KBM-7 (cell line): ENCODE results near the gene TICAM2.
"Not testable (repeated sequence)": the region's sequence is repeated elsewhere in the genome, so short reads cannot be mapped to it uniquely, and the experiment has no call there.

ENCODE experiments used
- DNase-seq: peaks from one replicate; pipeline ENCODE4 v3.0.0-alpha.2; 2015
- in situ Hi-C: fragments of 300-500 bp; cut with MboI; formaldehyde crosslinking; loops from 2 replicates; pipeline ENCODE4 v1.14.3; 2020; ENCODE audit warnings: low sequenced_read_pairs, low pct_unique_long_range_greater_than_20kb, mixed read lengths

TICAM2 gene, protein sequence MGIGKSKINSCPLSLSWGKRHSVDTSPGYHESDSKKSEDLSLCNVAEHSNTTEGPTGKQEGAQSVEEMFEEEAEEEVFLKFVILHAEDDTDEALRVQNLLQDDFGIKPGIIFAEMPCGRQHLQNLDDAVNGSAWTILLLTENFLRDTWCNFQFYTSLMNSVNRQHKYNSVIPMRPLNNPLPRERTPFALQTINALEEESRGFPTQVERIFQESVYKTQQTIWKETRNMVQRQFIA

GRCh38 chr5:115601701-115602590 lies at the start of gene TICAM2:
Gene TICAM2, minus strand, starts transcription at chr5:115602479. Its CDS starts 21,223 bp downstream, at chr5:115581256.
- peak; percentile 77 for DNase-seq

GRCh38 chr5:115649541-115649940 lies 47.3 kb upstream of the TICAM2 start:
- in situ Hi-C loops, result no loop called here
- no peak for DNase-seq

More at GRCh38 chr5:115601701-115602590, at the start of gene TICAM2:
- in situ Hi-C loops, result no loop called here

DNA sequence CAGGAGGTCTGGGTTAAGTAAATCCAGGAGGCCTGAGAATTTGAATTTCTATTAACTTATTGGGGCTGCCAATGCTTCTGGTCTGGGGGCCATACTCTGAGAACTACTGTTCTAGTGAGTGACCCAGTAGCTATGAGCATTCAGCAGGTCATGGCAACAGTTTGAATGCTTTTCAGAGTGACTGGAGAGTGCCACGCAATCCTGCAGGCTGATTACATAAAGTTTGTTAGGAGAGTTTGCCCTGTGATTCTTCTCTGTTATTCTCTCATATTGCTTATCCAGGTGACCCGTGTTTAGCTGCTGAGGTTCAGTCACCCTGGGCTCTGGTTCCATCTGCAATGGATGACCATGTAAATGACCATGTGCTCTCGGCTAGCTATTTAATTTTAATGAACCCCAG lies 45.8 kb upstream of the TICAM2 start:
- DNase-seq, result no peak
- in situ Hi-C loops, result no loop called here

- DNase-seq, in situ Hi-C loops: not testable (repeated sequence)
Measured at GRCh38 chr5:115645386-115645785, 43.1 kb upstream of the TICAM2 start.

GRCh38 chr5:115644046-115644445 lies 41.8 kb upstream of the TICAM2 start:
- no peak for DNase-seq
- in situ Hi-C loops, result no loop called here

DNA sequence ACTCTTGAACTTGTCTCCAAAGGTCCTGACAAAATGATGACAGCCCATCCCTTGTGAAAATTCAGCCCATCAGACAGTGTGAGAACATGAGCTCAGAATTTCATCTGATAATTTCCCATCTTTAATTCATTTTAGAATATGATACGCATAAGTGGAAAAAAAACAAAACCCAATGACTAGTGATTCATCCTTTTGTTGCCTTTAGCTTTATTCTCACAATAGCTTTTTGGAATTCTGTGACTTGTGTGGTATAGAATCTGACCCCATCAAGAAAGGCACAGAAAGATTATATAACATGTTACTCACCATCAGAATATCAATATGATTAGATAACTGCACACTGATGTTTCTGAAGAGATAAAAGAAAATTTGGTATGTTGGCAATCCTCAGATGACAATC lies 39.7 kb upstream of the TICAM2 start:
- in situ Hi-C loops, result no loop called here
- no peak for DNase-seq

DNA sequence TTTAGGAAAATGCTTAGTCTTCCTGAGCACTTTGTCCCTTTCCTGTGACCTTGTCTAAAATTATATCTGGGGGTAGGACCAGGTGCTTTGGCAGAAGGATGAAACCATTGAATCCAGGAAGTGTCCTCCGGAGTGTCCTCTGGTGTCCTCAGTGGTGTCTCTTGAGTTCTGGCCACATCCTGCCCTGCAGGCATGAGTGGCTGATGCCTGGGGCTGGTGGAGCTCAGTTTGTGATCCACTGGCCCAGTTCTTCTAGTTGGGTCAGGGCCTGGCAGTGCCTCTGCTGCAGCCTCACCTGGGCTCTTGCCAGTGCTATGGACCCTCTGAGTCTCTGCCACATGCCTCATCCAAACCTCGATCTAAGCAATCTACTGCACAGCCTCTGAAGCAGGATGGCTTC lies 38.0 kb upstream of the TICAM2 start:
- in situ Hi-C loops, result no loop called here
- DNase-seq, result no peak

GRCh38 chr5:115639377-115639776 lies 37.1 kb upstream of the TICAM2 start:
- in situ Hi-C loops, result no loop called here
- DNase-seq, result no peak

DNA sequence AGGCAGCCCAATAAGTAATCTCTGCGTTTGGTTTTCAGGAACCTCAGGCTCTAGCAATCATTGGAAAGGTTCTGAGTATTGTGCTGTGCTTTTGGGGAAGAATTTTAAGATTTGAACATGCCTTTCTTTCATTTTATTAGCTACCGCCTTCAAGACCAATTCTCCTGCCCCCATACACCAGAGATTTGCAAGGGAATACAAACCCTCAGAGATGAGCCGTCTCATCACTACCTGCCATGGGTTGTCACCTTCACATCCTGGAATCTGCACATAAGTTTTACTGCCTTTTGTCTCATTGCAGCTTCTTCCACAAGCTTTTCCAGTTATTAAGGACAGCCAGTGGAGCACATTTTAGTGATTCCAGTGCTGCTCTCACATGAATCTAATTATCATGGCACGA lies 35.2 kb upstream of the TICAM2 start:
- DNase-seq, result no peak
- in situ Hi-C loops, result no loop called here

DNA sequence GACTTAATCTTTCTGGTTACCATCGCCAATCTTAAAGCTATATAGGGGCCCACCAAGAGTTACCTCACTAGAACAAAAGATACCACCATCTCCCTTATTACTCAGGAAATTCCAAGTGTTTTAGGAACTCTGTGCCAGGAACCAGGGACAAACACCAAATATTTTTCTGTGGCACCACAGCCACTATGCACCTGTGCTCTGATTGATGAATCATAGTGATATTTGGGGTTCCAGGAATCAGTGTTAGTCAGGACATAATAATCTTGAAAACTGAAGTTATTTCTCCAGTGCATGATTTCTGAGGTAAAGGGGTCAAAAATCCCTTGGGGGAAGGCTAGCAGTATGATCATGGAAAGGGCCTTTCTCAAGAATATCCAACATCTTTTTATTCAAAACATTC lies 33.7 kb upstream of the TICAM2 start:
- in situ Hi-C loops, result no loop called here
- no peak for DNase-seq

GRCh38 chr5:115634343-115635132 lies 32.3 kb upstream of the TICAM2 start:
- in situ Hi-C loops, result no loop called here
- peak; percentile 92 for DNase-seq

DNA sequence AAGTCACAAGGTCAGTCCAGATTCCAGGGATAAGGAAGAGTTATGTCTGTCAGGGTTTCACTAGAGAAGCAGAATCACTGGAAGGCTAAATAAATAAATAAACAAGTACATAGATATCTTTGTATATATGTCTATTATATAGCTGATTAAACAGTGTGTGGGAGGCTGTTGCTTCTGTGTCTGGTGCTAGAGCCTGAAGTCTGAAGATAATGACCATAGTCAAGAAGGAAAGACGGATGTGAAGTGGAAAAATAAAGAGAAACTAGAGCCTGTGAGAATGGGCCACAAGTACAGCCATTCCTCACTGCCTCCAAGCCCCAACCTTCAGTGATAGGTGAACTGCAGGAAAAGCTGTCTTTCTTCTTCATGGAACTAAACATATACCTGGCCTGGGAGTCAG lies 27.6 kb upstream of the TICAM2 start:
- DNase-seq, result no peak
- in situ Hi-C loops, result no loop called here

DNA sequence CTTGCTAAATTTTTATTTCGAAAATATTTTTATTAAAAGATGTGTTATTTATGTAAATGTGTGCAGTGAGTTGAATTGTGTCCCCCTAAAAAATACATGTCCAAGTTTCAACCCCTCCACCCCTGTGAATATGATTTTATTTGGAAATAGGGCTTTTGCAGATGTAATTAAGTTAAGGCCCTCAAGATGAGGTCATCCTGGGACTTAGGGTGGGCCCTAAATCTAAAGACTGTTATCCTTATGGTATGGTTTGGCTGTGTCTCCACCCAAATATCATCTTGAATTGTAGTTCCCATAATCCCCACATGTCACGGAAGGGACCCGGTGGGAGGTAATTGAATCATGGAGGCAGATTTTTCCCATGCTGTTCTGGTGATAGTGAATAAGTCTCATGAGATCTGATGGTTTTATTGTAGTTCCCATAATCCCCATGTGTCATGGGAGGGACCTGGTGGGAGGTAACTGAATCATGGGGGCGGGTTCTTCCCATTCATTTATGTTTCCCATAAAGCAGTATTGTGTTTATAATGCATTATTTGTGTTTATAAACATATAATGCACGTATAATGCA lies 25.1 kb upstream of the TICAM2 start:
- in situ Hi-C loops, result no loop called here

DNA sequence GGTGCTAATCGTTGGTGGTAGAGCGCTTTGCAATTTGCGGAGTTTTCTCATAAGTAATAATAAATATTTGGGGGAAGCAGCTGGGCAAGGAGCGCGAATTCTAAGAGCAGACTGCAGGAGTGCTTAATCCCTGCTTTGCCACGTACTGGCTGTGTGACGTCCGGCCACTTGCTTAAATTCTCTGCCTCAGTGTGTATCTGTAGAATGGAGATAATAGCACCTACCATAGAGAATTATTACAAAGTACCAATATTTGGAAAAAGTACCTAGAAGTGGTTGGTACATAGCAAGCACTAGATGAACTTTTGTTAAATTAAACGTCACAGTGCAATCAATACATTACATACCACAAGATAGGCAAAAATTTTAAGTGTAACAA lies 24.2 kb upstream of the TICAM2 start:
- in situ Hi-C loops, result no loop called here
- DNase-seq, result no peak

More for the DNA sequence above, 25.1 kb upstream of the TICAM2 start:
- no peak for DNase-seq

DNA sequence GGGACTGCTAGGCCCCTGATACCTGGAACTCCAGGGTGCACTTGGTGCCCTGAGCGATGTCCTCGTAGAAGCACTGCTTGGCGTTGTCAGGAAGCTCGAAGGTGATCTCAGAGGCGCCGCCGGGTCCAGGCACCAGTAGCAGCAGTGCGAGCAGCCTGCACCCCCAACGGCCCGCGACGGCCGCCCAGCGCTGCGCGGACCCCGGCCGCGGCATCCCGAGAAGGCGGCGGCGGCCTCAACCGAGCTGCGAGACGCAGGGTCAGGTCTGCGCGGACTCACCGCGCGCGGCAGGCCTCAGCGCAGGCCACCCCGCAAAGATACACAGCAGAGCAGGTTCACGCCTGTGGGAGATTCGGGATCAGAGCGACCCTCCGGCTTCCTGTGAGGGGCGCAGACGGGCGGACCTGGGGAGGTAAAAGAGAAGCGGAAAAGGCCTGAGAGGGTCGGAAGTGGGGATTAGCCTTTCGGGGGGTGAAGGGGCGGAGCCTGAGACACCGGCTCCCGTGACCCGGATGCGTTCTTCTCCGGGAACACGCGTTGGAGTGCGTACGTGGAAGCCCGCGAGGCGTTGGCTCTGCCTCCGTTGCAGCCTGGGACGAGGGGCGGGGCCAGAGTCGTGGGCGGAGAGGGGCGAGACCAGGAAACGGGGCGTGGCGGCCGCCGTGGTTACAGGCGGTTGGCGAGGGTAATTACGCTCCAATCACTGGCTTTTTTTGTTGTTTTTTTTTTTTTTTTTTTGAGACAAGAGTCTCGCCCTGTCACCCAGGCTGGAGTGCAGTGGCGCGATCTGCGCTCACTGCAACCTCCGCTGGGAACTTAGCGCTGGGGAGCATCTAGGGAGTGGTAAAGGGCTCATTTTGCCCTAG lies 23.5 kb upstream of the TICAM2 start, which contains the start of gene TMED7:
Gene TMED7 (minus strand): TSS at position 458 of the 866 bp plus-strand sequence. CDS start 244 bp downstream, at position 214.
- in situ Hi-C loops, result no loop called here
- DNase-seq, result peak; percentile 99

DNA sequence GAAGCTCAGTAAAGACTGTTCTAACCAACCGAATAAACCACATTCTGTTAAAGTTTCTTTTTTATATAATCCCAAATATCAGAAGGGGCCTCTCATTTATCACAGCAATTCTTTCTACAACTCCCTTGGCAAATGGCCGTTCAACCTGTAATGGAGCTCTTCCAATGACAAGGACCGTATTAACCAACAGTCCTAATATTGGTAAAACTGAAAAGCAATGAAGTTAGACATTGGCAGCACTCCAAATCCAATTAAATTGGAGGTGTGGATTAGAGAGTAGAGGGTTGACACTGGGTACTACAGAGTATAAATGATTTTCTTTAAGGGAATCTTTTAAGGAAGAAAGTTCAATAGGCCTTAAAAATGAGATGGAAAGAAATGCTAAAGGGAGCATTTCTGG lies 22.7 kb upstream of the TICAM2 start:
- in situ Hi-C loops, result no loop called here
- DNase-seq, result peak; percentile 14

DNA sequence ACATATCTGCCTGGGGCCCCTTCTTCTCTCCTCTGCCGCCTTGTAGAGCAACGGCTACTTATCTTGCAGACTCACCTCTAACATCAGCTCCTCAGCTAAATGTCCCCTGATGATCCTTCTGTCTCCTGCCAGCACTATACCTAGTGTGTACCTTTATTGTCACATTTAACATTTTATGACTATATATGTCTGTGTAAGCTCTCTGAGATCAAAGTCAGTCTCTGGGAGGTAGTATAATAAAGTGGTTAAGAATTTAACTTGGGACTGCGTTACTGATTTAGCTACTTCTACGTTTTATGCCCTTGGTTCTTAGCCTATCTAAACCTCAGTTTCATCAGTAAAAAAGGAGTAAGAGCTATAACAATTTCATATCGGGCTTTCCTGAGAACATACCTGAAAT lies 21.4 kb upstream of the TICAM2 start:
- in situ Hi-C loops, result no loop called here
- no peak for DNase-seq

GRCh38 chr5:115621365-115621900 lies 19.2 kb upstream of the TICAM2 start:
- in situ Hi-C loops, result no loop called here
- DNase-seq, result no peak
